A673 (cell line): ENCODE data around the gene DMXL1. TPM values are rescaled to one million over a fixed set of nuclear protein-coding genes. Genes with fewer than 3 reads are reported as not detected.

Experiments used
- BruUV-seq: library from RNA; stranded (reverse); fragments of 400-500 nt; replicated peaks from 2 replicates; lab custom pipeline; 2021; lab: Mats Ljungman, UMichigan
- CTCF ChIA-PET: fragments of 300-600 bp; sonication (Branson Sonifier 250); formaldehyde crosslinking; loops from one replicate; lab custom pipeline; 2022; ENCODE audit warnings: antibody characterized with exemption; lab: Charles Lee
- POLR2A ChIA-PET: fragments of 300-600 bp; sonication (Branson Sonifier 250); formaldehyde crosslinking; loops from one replicate; lab custom pipeline; 2022; ENCODE audit warnings: antibody characterized with exemption; ENCODE audit not compliant: low non-redundant PET; lab: Charles Lee
- DNase-seq: peaks from one replicate; pipeline ENCODE4 v3.0.0-alpha.2; 2015; ENCODE audit warnings: low spot score
- H3K27ac ChIP-seq: fragments of 200-600 bp; sonication (generic); 2 replicates; pipeline ENCODE4 v1.5.1; 2016; ENCODE audit warnings: mixed run types, low read depth, mild to moderate bottlenecking, mixed read lengths, antibody characterized with exemption, low read length; ENCODE audit not compliant: poor library complexity, severe bottlenecking
- H3K27me3 ChIP-seq: fragments of 200-600 bp; sonication (generic); replicated peaks from 2 replicates; pipeline ENCODE4 v1.6.1; 2017; ENCODE audit warnings: mixed run types, low read depth, mild to moderate bottlenecking, mixed read lengths, antibody characterized with exemption, low read length; ENCODE audit not compliant: insufficient read depth, poor library complexity
- H3K36me3 ChIP-seq: fragments of 200-600 bp; sonication (generic); 2 replicates; pipeline ENCODE4 v1.6.1; 2016; ENCODE audit warnings: mixed run types, mild to moderate bottlenecking, mixed read lengths, antibody characterized with exemption, low read length; ENCODE audit not compliant: insufficient read depth, poor library complexity, severe bottlenecking
- H3K4me1 ChIP-seq: fragments of 200-600 bp; sonication (generic); 2 replicates; pipeline ENCODE4 v1.6.1; 2017; ENCODE audit warnings: mixed run types, mild to moderate bottlenecking, mixed read lengths, antibody characterized with exemption, low read length; ENCODE audit not compliant: insufficient read depth, poor library complexity, severe bottlenecking
- H3K4me3 ChIP-seq: fragments of 200-600 bp; sonication (generic); 2 replicates; pipeline ENCODE4 v1.5.1; 2016; ENCODE audit warnings: low read depth, mixed run types, mild to moderate bottlenecking, mixed read lengths, low read length; ENCODE audit not compliant: poor library complexity, severe bottlenecking
- H3K9me3 ChIP-seq: fragments of 200-600 bp; sonication (generic); 2 replicates; pipeline ENCODE4 v1.6.1; 2016; ENCODE audit warnings: mixed run types, low read depth, mild to moderate bottlenecking, mixed read lengths, antibody characterized with exemption, low read length; ENCODE audit not compliant: poor library complexity, severe bottlenecking
- EZH2 ChIP-seq: fragments of 200-600 bp; sonication (generic); IDR thresholded peaks from 2 replicates; pipeline ENCODE4 v1.6.1; 2017; ENCODE audit warnings: borderline replicate concordance, low read depth, mild to moderate bottlenecking, mixed read lengths, antibody characterized with exemption, low read length; ENCODE audit not compliant: poor library complexity, severe bottlenecking
- intact Hi-C: fragments of 100-400 bp; cut with micrococcal nuclease; formaldehyde crosslinking; loops from one replicate; pipeline ENCODE4 v1.10.0; 2022; ENCODE audit not compliant: unreplicated experiment
- total RNA-seq: library from RNA; stranded (reverse); gene quantifications from 2 replicates; pipeline ENCODE4 v1.2.3, GENCODE V29; 2021
- TF ChIP-seq, protein P1 (sequence below): fragments of 300-800, 200-600 bp; sonication (generic); conservative IDR thresholded peaks from 2 replicates; pipeline ENCODE4 v1.5.1; 2017; ENCODE audit warnings: low read depth, mild to moderate bottlenecking, antibody characterized with exemption, low read length, moderate library complexity, mixed read lengths

The DMXL1 gene
- total RNA-seq, 1 experiment from 2014 or later, result 30.9 TPM

DNA sequence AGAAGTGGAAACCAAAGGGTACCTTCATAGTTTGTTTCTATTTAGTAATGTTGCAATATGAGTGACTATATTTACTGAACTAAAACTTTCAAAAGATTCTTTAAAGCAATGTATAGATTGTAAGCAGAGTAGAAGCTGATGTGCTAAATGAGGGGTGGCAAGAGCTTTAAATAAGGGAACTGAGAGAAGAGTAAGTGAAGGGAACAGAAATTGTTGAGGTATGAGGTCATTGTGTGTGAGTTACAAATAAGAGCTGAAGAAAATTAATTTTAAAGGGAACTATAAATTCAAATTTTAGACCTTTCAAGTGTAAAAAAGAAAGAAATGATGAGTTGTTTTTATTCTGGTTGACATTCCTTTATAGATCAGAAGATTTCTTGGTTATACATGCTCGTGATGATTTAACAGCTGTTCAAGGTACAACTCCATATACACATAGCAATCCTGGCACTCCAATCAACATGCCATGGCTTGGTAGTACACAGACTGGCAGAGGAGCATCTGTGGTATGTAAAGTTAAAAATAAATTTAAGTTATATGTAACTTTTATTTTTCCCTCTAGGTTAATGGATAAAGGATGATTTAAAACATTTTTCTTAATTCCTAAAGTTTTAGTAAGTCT lies 149.8 kb downstream of the DMXL1 start:
- CTCF ChIA-PET, result no interaction called here
- Histone ChIP-seq H3K9me3 (no peaks in the 10 kb centered on the region), H3K36me3 (peaks cover 9% of the 10 kb centered on the region), H3K4me3 (no peak overlapping the region), H3K27ac (no peak overlapping the region), H3K27me3 (no peaks in the 10 kb centered on the region), H3K4me1 (no peaks in the 10 kb centered on the region)
- BruUV-seq, result no TSS peak
- POLR2A ChIA-PET, result no interaction called here
- DNase-seq, result no peak
- no peak for TF ChIP-seq EZH2
- intact Hi-C loops, result no loop called here

DNA sequence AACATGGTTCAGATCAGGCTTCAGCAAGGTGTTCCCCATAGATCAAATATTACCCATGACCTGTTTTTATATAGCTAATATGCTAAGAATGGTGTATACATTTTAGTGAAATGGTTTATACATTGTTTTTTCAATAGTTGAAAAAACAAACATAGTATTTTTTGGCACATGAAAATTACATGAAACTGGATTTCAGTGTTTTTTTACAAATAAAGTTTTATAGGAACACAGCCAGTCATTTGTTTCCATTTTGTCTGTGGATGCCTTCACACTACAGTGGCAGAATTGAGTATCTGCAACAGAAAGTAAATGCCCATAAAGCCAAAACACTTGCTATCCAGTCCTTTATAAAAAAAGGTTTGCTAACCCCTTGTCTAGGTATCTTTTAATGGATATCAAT lies 150.4 kb downstream of the DMXL1 start:
- Histone ChIP-seq H3K36me3 (peaks cover 9% of the 10 kb centered on the region), H3K9me3 (no peaks in the 10 kb centered on the region), H3K4me3 (no peak overlapping the region), H3K27ac (no peak overlapping the region), H3K27me3 (no peaks in the 10 kb centered on the region), H3K4me1 (no peaks in the 10 kb centered on the region)
- ChIA-PET POLR2A (no interaction called here), CTCF (no interaction called here)
- BruUV-seq, result no TSS peak
- no peak for DNase-seq
- no peak for TF ChIP-seq EZH2
- TF ChIP-seq, protein P1, sequence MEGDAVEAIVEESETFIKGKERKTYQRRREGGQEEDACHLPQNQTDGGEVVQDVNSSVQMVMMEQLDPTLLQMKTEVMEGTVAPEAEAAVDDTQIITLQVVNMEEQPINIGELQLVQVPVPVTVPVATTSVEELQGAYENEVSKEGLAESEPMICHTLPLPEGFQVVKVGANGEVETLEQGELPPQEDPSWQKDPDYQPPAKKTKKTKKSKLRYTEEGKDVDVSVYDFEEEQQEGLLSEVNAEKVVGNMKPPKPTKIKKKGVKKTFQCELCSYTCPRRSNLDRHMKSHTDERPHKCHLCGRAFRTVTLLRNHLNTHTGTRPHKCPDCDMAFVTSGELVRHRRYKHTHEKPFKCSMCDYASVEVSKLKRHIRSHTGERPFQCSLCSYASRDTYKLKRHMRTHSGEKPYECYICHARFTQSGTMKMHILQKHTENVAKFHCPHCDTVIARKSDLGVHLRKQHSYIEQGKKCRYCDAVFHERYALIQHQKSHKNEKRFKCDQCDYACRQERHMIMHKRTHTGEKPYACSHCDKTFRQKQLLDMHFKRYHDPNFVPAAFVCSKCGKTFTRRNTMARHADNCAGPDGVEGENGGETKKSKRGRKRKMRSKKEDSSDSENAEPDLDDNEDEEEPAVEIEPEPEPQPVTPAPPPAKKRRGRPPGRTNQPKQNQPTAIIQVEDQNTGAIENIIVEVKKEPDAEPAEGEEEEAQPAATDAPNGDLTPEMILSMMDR, result no peak
- intact Hi-C loops, result no loop called here

DNA sequence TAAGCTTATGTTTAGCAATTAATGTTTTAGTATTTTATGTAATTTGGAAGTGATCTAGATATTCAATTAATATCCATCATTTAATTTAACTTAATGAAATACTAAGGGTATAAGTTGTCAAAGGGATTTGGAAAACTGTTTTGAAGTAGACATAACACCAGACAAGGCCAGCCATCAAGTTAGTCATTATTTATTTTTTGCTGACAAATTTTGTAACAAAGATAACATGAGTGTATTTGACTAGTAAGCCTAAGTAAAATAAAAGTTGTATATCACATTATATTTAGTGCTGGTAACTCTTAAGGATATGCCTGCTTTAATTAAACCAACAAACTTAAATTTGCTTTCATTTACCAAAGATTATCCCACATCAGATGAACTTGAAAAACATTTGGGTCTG lies 159.1 kb downstream of the DMXL1 start:
- ChIA-PET POLR2A (no interaction called here), CTCF (no interaction called here)

More for the DNA sequence above, 159.1 kb downstream of the DMXL1 start:
- TF ChIP-seq, protein P1, result no peak
- no peak for TF ChIP-seq EZH2
- intact Hi-C loops, result no loop called here
- no peak for DNase-seq
- H3K9me3 ChIP-seq, result no peaks in the 10 kb centered on the region
- no peaks in the 10 kb centered on the region for H3K4me1 ChIP-seq
- no peak overlapping the region for H3K27ac ChIP-seq
- H3K4me3 ChIP-seq, result no peak overlapping the region
- H3K36me3 ChIP-seq, result no peaks in the 10 kb centered on the region
- H3K27me3 ChIP-seq, result no peaks in the 10 kb centered on the region
- BruUV-seq, result no TSS peak
